Endothelial cell of umbilical vein (primary cell): ENCODE results near the gene ABCC1. TPM values are rescaled to one million over a fixed set of nuclear protein-coding genes. Genes with fewer than 3 reads are reported as not detected.

Source experiments
- BruUV-seq: library from RNA; stranded (reverse); fragments of 400-500 nt; replicated peaks from 2 replicates; lab custom pipeline; 2021; lab: Mats Ljungman, UMichigan
- CTCF ChIA-PET: fragments of 300-600, 350-600 bp; sonication (Branson Sonifier 250); formaldehyde crosslinking; loops from one replicate; lab custom pipeline; 2021; ENCODE audit warnings: antibody characterized with exemption, inconsistent platforms; lab: Charles Lee
- POLR2A ChIA-PET: fragments of 300-600, 350-600 bp; sonication (Branson Sonifier 250); formaldehyde crosslinking; loops from one replicate; lab custom pipeline; 2021; ENCODE audit warnings: antibody characterized with exemption, inconsistent platforms; lab: Charles Lee
- DNase-seq: peaks from one replicate; pipeline ENCODE4 v3.0.0-alpha.2; 2011; ENCODE audit warnings: low read depth, low spot score
- FAIRE-seq: peaks from 2 replicates; lab custom pipeline; 2011; peaks lifted over from hg19 to GRCh38; lab: Jason Lieb, UNC
- H2AFZ ChIP-seq: 2 replicates; pipeline ENCODE4 v1.6.0; 2012; ENCODE audit warnings: low read depth, low read length, control low read depth, inconsistent platforms
- H3K27ac ChIP-seq: 2 replicates; pipeline ENCODE4 v1.5.1; 2011; ENCODE audit warnings: low read depth, mild to moderate bottlenecking, control low read depth, low read length, moderate library complexity; ENCODE audit not compliant: insufficient read depth
- H3K27me3 ChIP-seq, 2 experiments: 2 replicates each; pipeline versions ENCODE4 v1.6.0 to v1.6.1; 2011; ENCODE audit warnings: low read length in 2 of 2, mixed read lengths in 1 of 2; ENCODE audit not compliant: control insufficient read depth in 2 of 2, insufficient read depth in 2 of 2
- H3K36me3 ChIP-seq, 2 experiments: 2 replicates in 1 of 2; 3 replicates in 1 of 2; pipeline ENCODE4 v1.5.1; 2011; ENCODE audit warnings: low read length in 2 of 2, mild to moderate bottlenecking in 1 of 2, moderate library complexity in 1 of 2; ENCODE audit not compliant: control insufficient read depth in 2 of 2, insufficient read depth in 2 of 2; ENCODE audit errors: extremely low read depth in 1 of 2
- H3K4me1 ChIP-seq: 3 replicates; pipeline ENCODE4 v1.5.1; 2011; ENCODE audit warnings: mild to moderate bottlenecking, low read length; ENCODE audit not compliant: control insufficient read depth, insufficient read depth; ENCODE audit errors: extremely low read depth
- H3K4me2 ChIP-seq: 2 replicates; pipeline ENCODE4 v1.6.1; 2011; ENCODE audit warnings: low read length, control low read depth, mixed read lengths; ENCODE audit not compliant: insufficient read depth
- H3K4me3 ChIP-seq, 3 experiments: fragments of 200-600 bp in 1 of 3; sonication (generic), shearing (Covaris generic) in 1 of 3; replicated peaks in 1 of 3; 2 replicates each; pipeline ENCODE4 v1.5.1; 2011 to 2016; ENCODE audit warnings: control low read depth in 3 of 3, low read length in 3 of 3, mild to moderate bottlenecking in 2 of 3, inconsistent platforms in 1 of 3, low read depth in 1 of 3, moderate library complexity in 1 of 3; ENCODE audit not compliant: insufficient read depth in 1 of 3
- H3K79me2 ChIP-seq: 2 replicates; pipeline ENCODE4 v1.6.0; 2012; ENCODE audit warnings: low read length, inconsistent platforms; ENCODE audit not compliant: control insufficient read depth, insufficient read depth
- H3K9ac ChIP-seq: replicated peaks from 2 replicates; pipeline ENCODE3; 2011; ENCODE audit warnings: low read length, control low read depth; ENCODE audit not compliant: insufficient read depth; ENCODE audit errors: extremely low read depth
- H3K9me1 ChIP-seq: replicated peaks from 3 replicates; pipeline ENCODE4 v1.6.0; 2011; ENCODE audit warnings: mild to moderate bottlenecking, low read length; ENCODE audit not compliant: control insufficient read depth, insufficient read depth; ENCODE audit errors: extremely low read depth
- H3K9me3 ChIP-seq: replicated peaks from 2 replicates; pipeline ENCODE4 v1.5.1; 2012; ENCODE audit warnings: low read length, inconsistent platforms; ENCODE audit not compliant: control insufficient read depth, insufficient read depth
- H4K20me1 ChIP-seq: replicated peaks from 2 replicates; pipeline ENCODE3; 2011; ENCODE audit warnings: mild to moderate bottlenecking, low read length; ENCODE audit not compliant: control insufficient read depth, insufficient read depth; ENCODE audit errors: extremely low read depth
- CTCF ChIP-seq, 2 donors: IDR thresholded peaks; 1 replicate in 1 of 2; 2 replicates in 1 of 2; pipeline ENCODE4 v1.5.1; 2011; ENCODE audit warnings: low read length in 2 of 2, mild to moderate bottlenecking in 2 of 2, moderate library complexity in 2 of 2, control low read depth in 1 of 2, inconsistent platforms in 1 of 2, low read depth in 1 of 2; ENCODE audit not compliant: insufficient read depth in 1 of 2; ENCODE audit errors: extremely low read depth in 1 of 2
- EZH2 ChIP-seq: IDR thresholded peaks from 2 replicates; pipeline ENCODE4 v1.6.1; 2012; ENCODE audit warnings: borderline replicate concordance, low read depth, mild to moderate bottlenecking, moderate library complexity, low read length, inconsistent platforms; ENCODE audit not compliant: severe bottlenecking
- FOS ChIP-seq: IDR thresholded peaks from 2 replicates; pipeline ENCODE4 v1.6.1; 2011; ENCODE audit warnings: mild to moderate bottlenecking, low read length, moderate library complexity, borderline replicate concordance; ENCODE audit not compliant: insufficient read depth
- GATA2 ChIP-seq: IDR thresholded peaks from 2 replicates; pipeline ENCODE4 v1.7.0; 2011; ENCODE audit warnings: low read depth, mild to moderate bottlenecking, moderate library complexity, mixed read lengths, low read length; ENCODE audit not compliant: insufficient read length, insufficient read depth
- JUN ChIP-seq: IDR thresholded peaks from 2 replicates; pipeline ENCODE4 v1.6.1; 2011; ENCODE audit warnings: borderline replicate concordance, low read depth; ENCODE audit not compliant: insufficient read length, insufficient read depth
- MAX ChIP-seq: IDR thresholded peaks from 2 replicates; pipeline ENCODE4 v1.6.1; 2011; ENCODE audit not compliant: insufficient read depth, insufficient read length
- MYC ChIP-seq: IDR thresholded peaks from one replicate; pipeline ENCODE4 v1.6.1; 2011; ENCODE audit warnings: mild to moderate bottlenecking, low read depth, low read length
- POLR2A ChIP-seq: IDR thresholded peaks from 2 replicates; pipeline ENCODE4 v1.6.1; 2012; ENCODE audit warnings: low read depth, mild to moderate bottlenecking, control low read depth, low read length
- POLR2AphosphoS5 ChIP-seq: IDR thresholded peaks from 2 replicates; pipeline ENCODE4 v1.6.1; 2012; ENCODE audit warnings: low read depth, mild to moderate bottlenecking, control low read depth, low read length, moderate library complexity; ENCODE audit not compliant: insufficient read depth
- dilution Hi-C: fragments of 300-500 bp; cut with MboI; formaldehyde crosslinking; loops from one replicate; pipeline ENCODE4 v1.15.0; 2019; ENCODE audit warnings: low sequenced_read_pairs; ENCODE audit not compliant: extremely low pct_ligation_motif_present
- intact Hi-C: fragments of 100-400 bp; cut with micrococcal nuclease; formaldehyde crosslinking; loops from one replicate; pipeline ENCODE4 v1.10.0; 2022
- polyA plus RNA-seq, 4 experiments: library from polyadenylated mRNA; depleted of rRNA in 3 of 4; stranded (reverse) in 3 of 4; unstranded in 1 of 4; fragments of >200 nt; gene quantifications; 2 replicates each; pipeline versions ENCODE4 v1.2.1 to v1.2.3, GENCODE V29; 2011 to 2012; ENCODE audit warnings: missing spikeins in 1 of 4
- total RNA-seq: library from RNA; stranded (reverse); gene quantifications from 2 replicates; pipeline ENCODE4 v1.2.3, GENCODE V29; 2021

The ABCC1 gene
- total and polyA plus RNA-seq, 2 donors (not counting 3 experiments of a cell fraction or from before 2014, with no cell fraction given): 46.1 to 89.2 TPM

- intact Hi-C loops: loop anchor here (1.0 to 10.0 kb wide), 3 partner anchors 24 to 145 kb away; no protein-coding TSS in a partner anchor
- no peaks in the 10 kb centered on the region for H3K27me3 ChIP-seq
- POLR2A ChIA-PET: interaction anchor here (0.8 to 0.9 kb wide), 2 partner anchors 24 to 62 kb away, joined by 5 to 13 read pairs; no protein-coding TSS in a partner anchor
- peaks cover 26% of the 10 kb centered on the region for H3K79me2 ChIP-seq
- H4K20me1 ChIP-seq: no peaks in the 10 kb centered on the region
- no peaks in the 10 kb centered on the region for H3K9me3 ChIP-seq
- no peak overlapping the region for H3K4me3 ChIP-seq
- dilution Hi-C loops: no loop called here
- peak overlapping the region; percentile 54 for H3K4me2 ChIP-seq
- H2AFZ ChIP-seq: no peak overlapping the region
- H3K9me1 ChIP-seq: no peaks in the 10 kb centered on the region
- peak overlapping the region; percentile 59 for H3K9ac ChIP-seq
- no peak for TF ChIP-seq CTCF (IDR thresholded peaks at IDR 0.05; ENCODE audit: extremely low read depth in 1 of 2, insufficient read depth in 1 of 2, low read depth in 1 of 2, low read length in 2 of 2)
- TF ChIP-seq GATA2: no peak
- TF ChIP-seq POLR2AphosphoS5: no peak
- no peak for TF ChIP-seq EZH2
- TF ChIP-seq MYC: no peak
- no peak for TF ChIP-seq JUN
- no peak for TF ChIP-seq FOS
- no peak for TF ChIP-seq POLR2A
- TF ChIP-seq MAX: no peak
- DNase-seq (no peak), FAIRE-seq (no peak)
- peak overlapping the region; percentile 91 for H3K27ac ChIP-seq
- H3K4me1 ChIP-seq: peaks cover 40% of the 10 kb centered on the region
- peaks cover 0 to 11% of the 10 kb centered on the region in 2 experiments for H3K36me3 ChIP-seq
- CTCF ChIA-PET: interaction anchor here (0.9 to 4.8 kb wide), 8 partner anchors 8 to 147 kb away, joined by 3 to 32 read pairs (median 4); no protein-coding TSS in a partner anchor
- BruUV-seq: TSS peak; percentile 72
Measured at GRCh38 chr16:16022683-16023064, 73.3 kb downstream of the ABCC1 start.
